Stimulated activated effector memory CD8-positive, alpha-beta T cell treated with anti-CD3 and anti-CD28 coated beads, Interleukin-12 subunit alpha, Interleukin-12 subunit beta, amount 100 ng/mL, for 72 hours (primary cell): ENCODE data around the gene MUC5B.

ENCODE experiments used
- ATAC-seq: fragments of 150-1000 bp; cut with Tn5 transposase; 2 replicates; pipeline ENCODE4 v1.10.0; 2021
- DNase-seq, 2 donors: peaks; one replicate each; pipeline ENCODE4 v3.0.0; 2021 to 2022; ENCODE audit warnings: low spot score in 2 of 2
- H3K27ac Mint-ChIP-seq: one replicate; pipeline ENCODE4 v1.8.0; 2022; ENCODE audit warnings: mild to moderate bottlenecking, mixed read lengths
- H3K36me3 Mint-ChIP-seq: one replicate; pipeline ENCODE4 v1.8.0; 2022; ENCODE audit warnings: mild to moderate bottlenecking, mixed read lengths
- H3K4me1 Mint-ChIP-seq: one replicate; pipeline ENCODE4 v1.8.0; 2022; ENCODE audit warnings: mixed read lengths
- H3K4me3 Mint-ChIP-seq: one replicate; pipeline ENCODE4 v1.8.0; 2022; ENCODE audit warnings: mild to moderate bottlenecking, mixed read lengths
- H3K9me3 Mint-ChIP-seq: one replicate; pipeline ENCODE4 v1.8.0; 2022; ENCODE audit warnings: mixed read lengths

MUC5B gene

GRCh38 chr11:1197886-1198560, 24.8 kb upstream of the MUC5B start:
- DNase-seq (no peak), ATAC-seq (no peak)
- no peaks in the 10 kb centered on the region for H3K36me3 Mint-ChIP-seq
- H3K4me1 Mint-ChIP-seq, result no peaks in the 10 kb centered on the region
- H3K27ac Mint-ChIP-seq, result no peak overlapping the region
- no peaks in the 10 kb centered on the region for H3K9me3 Mint-ChIP-seq
- no peak overlapping the region for H3K4me3 Mint-ChIP-seq

- no peak for ATAC-seq
- H3K27ac Mint-ChIP-seq, result no peak overlapping the region
- no peaks in the 10 kb centered on the region for H3K36me3 Mint-ChIP-seq
- H3K9me3 Mint-ChIP-seq, result no peaks in the 10 kb centered on the region
- DNase-seq, result no peak
- no peak overlapping the region for H3K4me3 Mint-ChIP-seq
- no peaks in the 10 kb centered on the region for H3K4me1 Mint-ChIP-seq
These were observed 24.2 kb upstream of the MUC5B start for GRCh38 chr11:1198561-1199240.

GRCh38 chr11:1199241-1199750, 23.6 kb upstream of the MUC5B start:
- Mint-ChIP-seq H3K36me3 (no peaks in the 10 kb centered on the region), H3K4me3 (no peak overlapping the region), H3K9me3 (no peaks in the 10 kb centered on the region), H3K27ac (no peak overlapping the region), H3K4me1 (no peaks in the 10 kb centered on the region)
- ATAC-seq, result no peak
- no peak for DNase-seq

GRCh38 chr11:1199751-1200610, 22.9 kb upstream of the MUC5B start:
- Mint-ChIP-seq H3K4me3 (no peak overlapping the region), H3K36me3 (no peaks in the 10 kb centered on the region), H3K27ac (no peak overlapping the region), H3K9me3 (no peaks in the 10 kb centered on the region), H3K4me1 (no peaks in the 10 kb centered on the region)
- no peak for ATAC-seq
- DNase-seq, result no peak

GRCh38 chr11:1200611-1201191, 22.2 kb upstream of the MUC5B start:
- ATAC-seq (no peak), DNase-seq (no peak)
- Mint-ChIP-seq H3K36me3 (no peaks in the 10 kb centered on the region), H3K4me1 (no peaks in the 10 kb centered on the region), H3K27ac (no peak overlapping the region), H3K9me3 (no peaks in the 10 kb centered on the region), H3K4me3 (no peak overlapping the region)

- DNase-seq, result no peak
- Mint-ChIP-seq H3K4me1 (no peaks in the 10 kb centered on the region), H3K27ac (no peak overlapping the region), H3K4me3 (no peak overlapping the region), H3K9me3 (no peaks in the 10 kb centered on the region), H3K36me3 (no peaks in the 10 kb centered on the region)
- ATAC-seq, result no peak
These were observed 21.3 kb upstream of the MUC5B start for GRCh38 chr11:1201395-1202153.

GRCh38 chr11:1202154-1202775, 20.6 kb upstream of the MUC5B start:
- Mint-ChIP-seq H3K27ac (no peak overlapping the region), H3K36me3 (no peaks in the 10 kb centered on the region), H3K4me3 (no peak overlapping the region), H3K4me1 (no peaks in the 10 kb centered on the region), H3K9me3 (no peaks in the 10 kb centered on the region)
- peak; percentile 59 for ATAC-seq
- DNase-seq, result peak in 1 of 2 donors; percentile 53

GRCh38 chr11:1202776-1203504, 19.9 kb upstream of the MUC5B start:
- DNase-seq (peak; percentile 71 to 83), ATAC-seq (peak; percentile 71)
- Mint-ChIP-seq H3K4me1 (no peaks in the 10 kb centered on the region), H3K36me3 (no peaks in the 10 kb centered on the region), H3K4me3 (no peak overlapping the region), H3K27ac (no peak overlapping the region), H3K9me3 (no peaks in the 10 kb centered on the region)

- H3K4me1 Mint-ChIP-seq, result no peaks in the 10 kb centered on the region
- no peak overlapping the region for H3K27ac Mint-ChIP-seq
- ATAC-seq (no peak), DNase-seq (no peak)
- H3K36me3 Mint-ChIP-seq, result no peaks in the 10 kb centered on the region
- no peak overlapping the region for H3K4me3 Mint-ChIP-seq
- no peaks in the 10 kb centered on the region for H3K9me3 Mint-ChIP-seq
These were observed 19.2 kb upstream of the MUC5B start for GRCh38 chr11:1203505-1204271.

- no peaks in the 10 kb centered on the region for H3K36me3 Mint-ChIP-seq
- no peaks in the 10 kb centered on the region for H3K4me1 Mint-ChIP-seq
- H3K9me3 Mint-ChIP-seq, result no peaks in the 10 kb centered on the region
- no peak overlapping the region for H3K27ac Mint-ChIP-seq
- ATAC-seq (no peak), DNase-seq (no peak)
- no peak overlapping the region for H3K4me3 Mint-ChIP-seq
These were observed 18.3 kb upstream of the MUC5B start for GRCh38 chr11:1204381-1205101.

- Mint-ChIP-seq H3K36me3 (no peaks in the 10 kb centered on the region), H3K27ac (no peak overlapping the region), H3K9me3 (peaks cover 2% of the 10 kb centered on the region), H3K4me1 (no peaks in the 10 kb centered on the region), H3K4me3 (no peak overlapping the region)
- DNase-seq (no peak), ATAC-seq (no peak)
These were observed 17.5 kb upstream of the MUC5B start for GRCh38 chr11:1205121-1205986.

GRCh38 chr11:1205987-1206331, 16.9 kb upstream of the MUC5B start:
- H3K4me1 Mint-ChIP-seq, result no peaks in the 10 kb centered on the region
- H3K4me3 Mint-ChIP-seq, result no peak overlapping the region
- DNase-seq, result no peak
- H3K36me3 Mint-ChIP-seq, result no peaks in the 10 kb centered on the region
- no peak overlapping the region for H3K27ac Mint-ChIP-seq
- ATAC-seq, result no peak
- H3K9me3 Mint-ChIP-seq, result peaks cover 3% of the 10 kb centered on the region
